HS-5 (cell line): ENCODE measurements around the gene ATP13A1.

ENCODE experiments used
- DNase-seq: peaks from one replicate; pipeline ENCODE4 v3.0.0-alpha.2; 2012; ENCODE audit warnings: low read depth

Gene ATP13A1

GRCh38 chr19:19662871-19663255 lies 613 bp downstream of the ATP13A1 start:
- DNase-seq = no peak

GRCh38 chr19:19662344-19662743 lies 1.1 kb downstream of the ATP13A1 start:
- no peak for DNase-seq

DNA sequence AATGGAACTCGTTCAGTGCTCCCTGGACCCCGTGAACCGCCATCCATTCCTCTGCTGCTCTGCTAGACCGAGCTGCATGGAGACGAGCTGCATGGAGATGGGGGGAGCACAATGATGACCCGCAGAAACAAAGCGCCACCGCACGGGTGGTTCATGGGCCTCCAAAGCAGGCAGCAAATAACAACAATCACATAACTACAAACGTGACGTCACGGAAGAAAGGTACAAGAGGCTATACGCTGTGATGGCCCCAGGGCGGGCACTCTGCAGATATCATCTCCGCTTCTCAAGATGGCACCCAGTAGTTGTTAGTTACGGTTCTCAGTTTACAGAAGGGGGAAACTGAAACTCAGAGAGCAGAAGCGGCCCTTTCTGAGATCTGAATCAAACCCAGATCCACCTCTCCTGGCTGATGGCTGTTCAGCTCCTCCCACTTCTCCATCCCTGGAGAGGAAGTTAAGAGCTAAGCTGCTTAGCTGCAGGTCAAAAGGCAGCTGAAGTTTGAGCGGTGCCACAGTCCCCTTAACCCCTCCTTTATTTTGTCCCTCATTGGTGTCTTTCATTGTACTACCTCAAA lies 1.7 kb downstream of the ATP13A1 start:
- DNase-seq = no peak

- no peak for DNase-seq
These were observed 2.3 kb downstream of the ATP13A1 start for GRCh38 chr19:19661141-19661674.

GRCh38 chr19:19659646-19660245 lies 3.7 kb downstream of the ATP13A1 start:
- DNase-seq = no peak

DNA sequence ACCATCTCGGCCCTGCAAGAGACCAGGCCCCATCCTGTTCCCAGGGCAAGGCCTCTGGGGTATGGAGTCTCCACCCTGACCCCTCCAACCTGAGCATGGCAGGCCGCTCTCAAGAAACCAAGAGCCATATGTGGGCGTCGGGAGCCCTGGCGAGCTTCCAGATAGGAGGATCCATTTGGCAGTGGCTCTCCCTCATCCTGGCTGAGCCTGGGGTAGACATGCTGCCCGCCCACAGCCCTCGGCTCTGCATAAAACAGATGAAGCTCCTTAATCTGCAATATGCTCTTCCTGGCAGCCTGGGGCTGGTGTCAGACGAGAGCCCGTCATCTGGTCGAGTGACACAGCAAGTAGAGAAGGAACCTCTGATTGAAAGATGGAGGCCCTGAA lies 6.1 kb downstream of the ATP13A1 start:
- no peak for DNase-seq

- no peak for DNase-seq
These were observed 6.8 kb downstream of the ATP13A1 start for GRCh38 chr19:19656451-19657396.

GRCh38 chr19:19655641-19656343 lies 7.7 kb downstream of the ATP13A1 start:
- DNase-seq = no peak

DNA sequence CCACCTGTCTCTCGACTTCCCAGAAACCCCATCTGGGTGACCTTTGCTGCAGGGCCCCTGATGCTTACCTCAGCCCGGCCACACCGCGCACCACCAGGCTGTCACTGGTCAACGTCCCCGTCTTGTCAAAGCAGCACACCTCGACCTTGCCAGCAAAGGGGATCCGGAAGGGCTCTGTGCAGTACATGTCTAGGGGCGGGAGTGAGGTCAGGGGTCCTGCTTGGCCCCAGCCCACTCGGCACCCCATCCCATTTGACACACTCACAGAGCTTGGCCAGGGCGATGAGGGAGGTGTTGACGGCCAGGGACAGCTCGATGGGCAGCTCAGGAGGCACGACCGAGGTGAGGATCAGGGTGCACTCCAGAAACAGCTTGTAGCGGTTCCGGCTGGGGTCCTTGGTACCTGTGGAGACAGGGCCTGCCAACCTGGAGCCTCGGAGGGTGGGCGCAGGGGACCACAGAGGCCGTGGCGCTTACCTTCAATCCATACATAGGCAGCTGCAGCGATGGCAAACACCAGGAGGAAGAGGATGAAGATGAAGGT lies 8.4 kb downstream of the ATP13A1 start:
- DNase-seq = no peak

DNA sequence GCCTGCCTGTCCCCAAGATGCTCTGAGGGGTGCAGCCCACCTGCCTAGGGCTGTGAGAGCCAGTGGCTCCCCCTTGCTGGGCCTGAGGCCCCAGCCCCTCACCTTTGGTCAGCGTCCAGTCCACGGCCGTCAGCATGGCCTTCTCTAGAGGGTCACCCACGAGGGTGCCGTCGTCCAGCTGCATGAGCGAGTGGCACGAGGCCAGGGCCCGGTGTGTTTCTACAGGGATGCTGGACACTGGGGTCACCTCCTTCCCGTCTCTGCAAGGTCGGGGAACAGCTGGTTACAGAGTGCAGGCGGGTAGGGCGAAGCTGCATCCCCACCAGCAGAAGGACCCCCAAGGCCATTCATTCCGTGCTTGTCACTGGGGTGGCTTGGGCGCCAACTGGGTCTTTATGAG lies 9.0 kb downstream of the ATP13A1 start:
- no peak for DNase-seq

GRCh38 chr19:19653597-19654147 lies 9.8 kb downstream of the ATP13A1 start:
- DNase-seq = no peak

- DNase-seq = no peak
These were observed 10.8 kb downstream of the ATP13A1 start for GRCh38 chr19:19652482-19653295.

DNA sequence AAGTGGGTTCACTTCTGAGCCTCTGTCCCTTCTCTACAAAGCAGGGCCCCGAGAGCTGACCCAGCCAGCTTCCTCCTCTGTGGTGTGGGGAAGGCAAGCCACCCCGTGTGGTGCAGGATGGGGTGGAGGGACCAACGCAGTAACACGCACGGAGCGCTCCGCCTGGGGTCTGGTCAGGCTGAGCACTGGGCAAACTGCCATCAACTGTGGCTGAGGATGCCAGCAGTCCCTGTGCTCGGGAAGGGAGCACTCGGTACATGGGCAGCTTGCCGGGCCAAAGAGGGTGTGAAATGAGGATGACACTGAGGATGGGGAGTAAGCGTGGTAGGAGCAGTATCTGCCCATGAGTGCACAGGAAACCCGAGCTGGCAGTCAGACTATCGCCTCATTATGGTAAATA lies 12.4 kb downstream of the ATP13A1 start:
- DNase-seq = no peak

- no peak for DNase-seq
These were observed 13.1 kb downstream of the ATP13A1 start for GRCh38 chr19:19650331-19650730.

- no peak for DNase-seq
These were observed 13.9 kb downstream of the ATP13A1 start for GRCh38 chr19:19649580-19649995.

DNA sequence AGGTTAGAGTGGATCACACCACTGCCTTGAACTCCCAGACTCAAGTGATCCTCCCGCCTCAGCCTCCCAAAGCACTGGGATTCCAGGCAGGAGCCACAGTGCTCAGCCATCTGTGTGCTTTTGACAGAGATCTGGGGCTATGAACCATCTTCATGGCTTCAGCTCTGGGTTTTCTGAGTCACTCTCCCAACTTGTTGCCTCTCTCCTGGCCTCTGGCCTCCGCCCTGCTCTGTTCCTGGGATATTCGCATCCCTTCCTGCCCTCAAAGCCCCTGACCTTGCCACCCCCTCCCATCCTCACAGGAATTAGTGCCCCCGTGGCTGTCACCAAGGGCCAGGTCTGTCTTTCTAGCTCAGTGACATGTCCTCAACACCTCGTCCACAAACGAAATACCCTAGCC lies 14.3 kb downstream of the ATP13A1 start:
- no peak for DNase-seq

DNA sequence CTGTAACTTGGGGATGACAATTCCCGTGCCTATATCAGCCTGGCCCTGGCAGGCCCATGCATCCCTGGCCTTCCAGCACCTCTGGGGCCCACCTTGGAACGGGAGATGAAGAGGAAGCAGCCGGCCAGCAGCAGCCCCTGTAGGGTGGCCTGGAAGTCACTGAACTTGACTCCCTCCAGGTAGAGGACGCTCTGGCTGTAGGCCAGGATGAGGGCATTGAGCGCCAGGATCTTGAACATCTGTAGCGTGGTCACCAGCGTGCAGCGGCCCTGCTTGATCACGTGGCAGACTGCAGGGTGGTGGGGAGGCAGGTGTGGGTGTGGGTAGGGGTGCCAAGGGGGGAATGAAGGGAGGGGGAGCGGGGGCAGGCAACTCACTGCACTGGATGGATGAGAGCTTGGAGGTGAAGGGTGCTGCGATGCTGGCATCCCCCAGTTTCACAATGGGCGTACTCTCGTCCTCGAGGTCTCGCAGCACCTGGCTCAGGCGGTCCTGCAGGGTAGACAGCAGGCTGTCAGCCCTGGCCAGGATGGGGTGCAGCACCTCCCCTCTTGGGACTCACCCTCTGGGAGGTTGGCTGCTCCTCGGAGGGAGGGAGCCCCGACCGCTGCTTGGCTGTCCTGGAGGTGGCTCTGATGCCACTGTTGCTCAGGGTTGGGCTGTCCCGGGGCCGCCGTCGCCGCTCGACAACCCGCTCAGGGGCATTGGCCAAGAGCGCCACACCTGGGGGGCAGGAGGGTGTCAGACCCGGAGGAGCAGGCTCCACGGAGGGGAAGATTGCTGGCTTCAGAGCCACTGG lies 16.2 kb downstream of the ATP13A1 start:
- DNase-seq = no peak

DNA sequence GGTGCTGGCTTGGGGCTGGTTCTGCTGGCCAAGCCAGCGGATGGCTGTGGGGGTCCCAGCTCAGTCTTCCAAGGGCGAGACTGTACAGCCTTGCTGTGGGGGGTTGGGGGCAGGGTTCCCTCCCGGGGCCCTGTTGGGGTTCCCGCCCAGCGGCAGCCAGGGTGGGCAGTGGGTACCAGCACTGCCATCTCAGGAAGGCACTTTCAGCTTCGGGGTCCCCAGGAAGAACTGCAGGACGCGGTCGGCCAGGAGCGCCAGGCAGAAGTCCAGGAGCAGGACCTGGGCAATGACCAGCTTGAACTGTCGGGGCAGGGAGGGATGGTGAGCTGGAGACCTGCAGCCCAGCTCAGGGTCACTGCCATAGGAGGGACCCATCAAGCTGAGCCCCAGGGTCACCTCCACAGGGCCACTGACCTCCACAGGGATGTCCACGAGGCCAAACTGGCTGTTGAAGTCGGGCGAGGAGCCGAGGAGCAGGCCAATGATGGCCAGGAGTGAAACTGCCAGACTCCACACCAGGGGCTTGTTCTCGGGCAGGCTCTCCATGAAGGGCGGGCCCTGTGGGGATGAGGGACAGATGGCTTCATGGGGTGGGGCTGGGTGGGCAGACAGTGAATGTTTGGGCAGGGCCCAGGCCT lies 18.1 kb downstream of the ATP13A1 start:
- no peak for DNase-seq

GRCh38 chr19:19644054-19644388 lies 19.5 kb downstream of the ATP13A1 start:
- DNase-seq = no peak
